Peyer's patch (tissue), 4 donors: ENCODE measurements around the gene NID1.

Source experiments
- POLR2A ChIP-seq, 2 donors: fragments of 450-650 bp; IDR thresholded peaks; one replicate each; pipeline ENCODE4 v1.5.1; 2017; ENCODE audit warnings: antibody characterized with exemption in 2 of 2, mild to moderate bottlenecking in 2 of 2, moderate library complexity in 2 of 2
- TF ChIP-seq, protein P1 (sequence below), 6 experiments: fragments of 450-650 bp in 4 of 6; fragments of 200-600 bp in 2 of 6; sonication (generic) in 1 of 6; IDR thresholded peaks; one replicate each; pipeline ENCODE4 v1.5.1; 2017 to 2019; ENCODE audit warnings: antibody characterized with exemption in 6 of 6, mild to moderate bottlenecking in 3 of 6, moderate library complexity in 1 of 6

DNA sequence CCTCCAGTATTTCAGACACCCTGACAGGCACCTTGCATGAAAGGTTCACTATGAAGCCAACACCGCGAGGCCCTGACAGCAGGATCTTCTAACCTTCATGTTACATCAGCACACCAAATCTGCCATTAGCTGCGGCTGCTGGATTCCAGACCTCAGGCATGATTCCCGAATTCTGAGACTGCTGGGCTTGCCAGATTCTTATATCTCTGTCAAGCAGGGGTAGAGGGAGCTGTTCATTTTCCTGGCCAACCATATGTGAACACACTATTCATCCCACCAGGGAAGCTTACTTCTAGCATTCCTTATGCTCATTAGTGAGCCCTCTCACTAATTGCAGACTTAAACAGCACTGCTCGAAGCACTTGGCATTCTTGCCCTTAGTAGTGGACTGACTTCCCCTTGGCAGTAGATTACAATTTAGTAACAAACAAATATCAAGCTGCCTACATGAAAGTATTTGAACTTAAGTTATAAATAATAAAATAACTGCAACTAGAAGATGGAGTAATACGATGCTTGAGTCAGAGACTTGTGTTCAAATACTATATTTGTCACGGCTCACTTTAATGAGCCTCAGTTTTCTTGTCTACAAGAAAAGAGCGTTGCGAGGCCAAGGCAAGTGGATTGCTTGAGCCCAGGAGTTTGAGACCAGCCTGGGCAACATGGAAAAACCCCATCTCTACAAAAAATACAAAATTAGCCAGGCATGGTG, 43.3 kb downstream of the NID1 start:
- TF ChIP-seq POLR2A (IDR thresholded peaks at IDR 0.05) = no peak
- TF ChIP-seq, protein P1, sequence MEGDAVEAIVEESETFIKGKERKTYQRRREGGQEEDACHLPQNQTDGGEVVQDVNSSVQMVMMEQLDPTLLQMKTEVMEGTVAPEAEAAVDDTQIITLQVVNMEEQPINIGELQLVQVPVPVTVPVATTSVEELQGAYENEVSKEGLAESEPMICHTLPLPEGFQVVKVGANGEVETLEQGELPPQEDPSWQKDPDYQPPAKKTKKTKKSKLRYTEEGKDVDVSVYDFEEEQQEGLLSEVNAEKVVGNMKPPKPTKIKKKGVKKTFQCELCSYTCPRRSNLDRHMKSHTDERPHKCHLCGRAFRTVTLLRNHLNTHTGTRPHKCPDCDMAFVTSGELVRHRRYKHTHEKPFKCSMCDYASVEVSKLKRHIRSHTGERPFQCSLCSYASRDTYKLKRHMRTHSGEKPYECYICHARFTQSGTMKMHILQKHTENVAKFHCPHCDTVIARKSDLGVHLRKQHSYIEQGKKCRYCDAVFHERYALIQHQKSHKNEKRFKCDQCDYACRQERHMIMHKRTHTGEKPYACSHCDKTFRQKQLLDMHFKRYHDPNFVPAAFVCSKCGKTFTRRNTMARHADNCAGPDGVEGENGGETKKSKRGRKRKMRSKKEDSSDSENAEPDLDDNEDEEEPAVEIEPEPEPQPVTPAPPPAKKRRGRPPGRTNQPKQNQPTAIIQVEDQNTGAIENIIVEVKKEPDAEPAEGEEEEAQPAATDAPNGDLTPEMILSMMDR (IDR thresholded peaks at IDR 0.05) = no peak
